Heart left ventricle (tissue), 16 donors: Measurements from ENCODE around the gene PTPRC. TPM values are rescaled to one million over a fixed set of nuclear protein-coding genes. Genes with fewer than 3 reads are reported as not detected.

ENCODE experiments used
- ATAC-seq, 4 donors: fragments of 200-7000 bp; cut with Tn5 transposase; one replicate each; pipeline ENCODE4 v1.9.1; 2020 to 2022; ENCODE audit warnings: moderate library complexity in 4 of 4, mild to moderate bottlenecking in 3 of 4, moderate number of reproducible peaks in 1 of 4
- DNase-seq, 5 donors: peaks; one replicate each; pipeline ENCODE4 v3.0.0-alpha.2; 2020
- H3K27ac ChIP-seq, 12 donors: fragments of 200-600 bp; sonication (generic) in 4 of 12; one replicate each; pipeline versions ENCODE4 v1.5.0 to v1.8.0; 2016 to 2022; ENCODE audit warnings: mild to moderate bottlenecking in 2 of 12
- H3K27me3 ChIP-seq, 9 donors: fragments of 200-600 bp; sonication (generic) in 2 of 9; one replicate each; pipeline versions ENCODE4 v1.5.1 to v1.8.0; 2016 to 2022; ENCODE audit warnings: mild to moderate bottlenecking in 3 of 9
- H3K36me3 ChIP-seq, 9 donors: fragments of 200-600 bp; sonication (generic) in 2 of 9; one replicate each; pipeline versions ENCODE4 v1.5.0 to v1.8.0; 2018 to 2022; ENCODE audit warnings: mild to moderate bottlenecking in 2 of 9
- H3K4me1 ChIP-seq, 12 donors: fragments of 200-600 bp; sonication (generic) in 4 of 12; one replicate each; pipeline versions ENCODE4 v1.5.0 to v1.8.0; 2016 to 2022; ENCODE audit warnings: mild to moderate bottlenecking in 3 of 12
- H3K4me3 ChIP-seq, 12 donors: fragments of 200-600 bp; sonication (generic) in 4 of 12; one replicate each; pipeline versions ENCODE4 v1.5.0 to v1.8.0; 2017 to 2022; ENCODE audit warnings: mild to moderate bottlenecking in 9 of 12, moderate library complexity in 4 of 12
- H3K9me3 ChIP-seq, 12 donors: fragments of 200-600 bp; sonication (generic) in 4 of 12; one replicate each; pipeline versions ENCODE4 v1.5.0 to v1.8.0; 2016 to 2022; ENCODE audit warnings: mild to moderate bottlenecking in 1 of 12
- CTCF ChIP-seq, 12 donors: fragments of 200-600 bp; sonication (generic) in 4 of 12; IDR thresholded peaks; one replicate each; pipeline versions ENCODE4 v1.5.0 to v1.8.0; 2018 to 2022; ENCODE audit warnings: antibody characterized with exemption in 12 of 12, mild to moderate bottlenecking in 5 of 12
- POLR2A ChIP-seq, 2 donors: fragments of 450-650 bp; IDR thresholded peaks; one replicate each; pipeline ENCODE4 v1.6.1; 2017; ENCODE audit warnings: antibody characterized with exemption in 2 of 2, mild to moderate bottlenecking in 2 of 2, moderate library complexity in 2 of 2
- WGBS, 4 donors: extraction: QIAGEN DNeasy Blood & Tissue Kit in 2 of 4; methylation state at CpG; one replicate each; pipeline versions ENCODE4 v1.1.5 to v1.1.7; 2013 to 2018; 5-methylcytosine and 5-hydroxymethylcytosine counted together
- intact Hi-C, 10 donors: fragments of 100-400 bp; cut with DNase I; formaldehyde crosslinking; loops; one replicate each; pipeline versions ENCODE4 v1.11.1 to v1.14.2; 2022
- polyA plus RNA-seq, 2 donors: library from polyadenylated mRNA; stranded (reverse); fragments of 200-250 nt; gene quantifications; one replicate each; pipeline ENCODE4 v1.2.3, GENCODE V29; 2013
- total RNA-seq, 9 donors: library from RNA; depleted of rRNA in 2 of 9; stranded (reverse); fragments of >200 nt in 2 of 9; fragmentation: NEBNext Ultra II Directional in 3 of 9; extraction: Animal tissue kit (Norgen Biotek cat#: 25700) in 3 of 9; gene quantifications; one replicate each; pipeline versions ENCODE4 v1.1.0 to v1.2.4, GENCODE V29; 2016 to 2023
- donor health status: ischemic (EF 13 %, LVEDD 7.1; RV severe dilation, severe dysfunction).
- donor health status: healthy with polysubstance abuse.
- donor health status: DM: no; HTN: yes; CAD: no.
- donor health status: DM: no; HTN: no; CAD: no.
- donor health status: ischemic (EF 25% LVEDD 6.9; RV normal size, moderate dysfunction).
- donor health status: ischemic (EF 25% LVEDD 5.7; RV mildly dilated, moderate dysfunction).
- donor health status: healthy.
- donor health status: DM: yes; HTN: yes; CAD: no.
- donor health status: ischemic (EF 35%, LVEDD 5.7; RV mildly dilated, moderate dysfunction).
- donor health status: nonischemic (EF 11% LVEDD 7.7; RV severe dilation, severe dysfunction).
- donor health status: DM: yes; HTN: yes; CAD: no.
- donor health status: PGD.
- donor health status: ischemic (EF 29% LVEDD 5.4; RV normal size, mild dysfunction).
- donor health status: nonischemic (EF 23%, LVEDD 6.1; RV moderate dilation, normal function).

Gene PTPRC
- total and polyA plus RNA-seq, 11 donors, result 0.65 to 99.3 (median 4.4) TPM

- no peak for DNase-seq
- intact Hi-C loops, result no loop called here
- WGBS, 4 donors, result 72 to 77% (median 75%) methylated on average over 3 of the region's 3 CpGs
- peaks cover 0 to 97% (median 0%) of the 10 kb centered on the region in 12 donors for H3K4me1 ChIP-seq
- peak overlapping the region in 1 of 12 donors; percentile 63 for H3K27ac ChIP-seq
- no peaks in the 10 kb centered on the region for H3K27me3 ChIP-seq
- no peak overlapping the region for H3K4me3 ChIP-seq
- no peak for ATAC-seq
- TF ChIP-seq CTCF (IDR thresholded peaks at IDR 0.05) (no peak), POLR2A (IDR thresholded peaks at IDR 0.05) (no peak)
- no peaks in the 10 kb centered on the region for H3K9me3 ChIP-seq
- no peaks in the 10 kb centered on the region for H3K36me3 ChIP-seq
Measured at GRCh38 chr1:198672124-198672523, 33.3 kb downstream of the PTPRC start.

DNA sequence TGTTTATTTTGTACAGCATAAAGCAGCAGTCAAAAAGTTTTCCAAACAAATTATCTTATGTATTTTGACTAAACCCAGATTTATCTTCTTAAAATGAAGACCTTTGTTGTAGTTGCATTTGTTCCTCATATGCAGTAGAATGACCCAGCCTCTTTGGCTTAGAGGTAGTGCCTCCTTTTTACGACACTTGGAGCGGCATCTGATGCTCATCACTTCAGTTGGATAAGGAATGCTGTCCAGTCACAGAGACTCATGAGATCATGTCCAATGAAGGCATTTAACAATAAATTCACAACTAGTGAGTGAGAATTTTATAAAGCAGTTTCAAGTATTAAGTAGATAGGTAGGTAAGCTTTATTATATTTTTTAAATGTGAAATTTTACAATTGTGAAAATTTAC lies 35.2 kb downstream of the PTPRC start:
- H3K27ac ChIP-seq, result peak overlapping the region in 1 of 12 donors; percentile 63
- 89 to 94% (median 92%) methylated on average over 2 of the region's 2 CpGs for WGBS, 4 donors
- no peak for DNase-seq
- H3K36me3 ChIP-seq, result no peaks in the 10 kb centered on the region
- TF ChIP-seq CTCF (IDR thresholded peaks at IDR 0.05) (no peak), POLR2A (IDR thresholded peaks at IDR 0.05) (no peak)
- H3K4me3 ChIP-seq, result no peak overlapping the region
- intact Hi-C loops, result no loop called here
- peaks cover 0 to 98% (median 0%) of the 10 kb centered on the region in 12 donors for H3K4me1 ChIP-seq
- H3K9me3 ChIP-seq, result no peaks in the 10 kb centered on the region
- no peaks in the 10 kb centered on the region for H3K27me3 ChIP-seq
- no peak for ATAC-seq

DNA sequence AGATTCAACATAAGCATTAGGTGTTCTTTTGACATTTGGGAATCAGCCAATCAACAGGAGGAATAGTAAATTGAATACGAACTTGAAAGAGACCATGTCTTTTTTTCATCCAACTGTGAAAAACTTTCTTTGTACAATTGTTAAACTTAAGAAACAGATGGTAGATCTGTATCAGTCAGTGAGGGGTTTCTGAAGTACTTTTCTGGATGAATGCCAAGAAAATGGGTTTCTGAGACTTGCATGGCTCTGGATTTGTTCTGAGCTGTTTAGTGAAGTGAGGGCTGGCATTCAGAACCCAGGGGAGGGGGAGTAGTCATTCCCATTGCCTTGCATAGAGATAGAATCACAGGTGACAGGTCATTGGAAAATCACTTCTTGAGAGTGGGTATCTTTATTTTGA lies 37.4 kb downstream of the PTPRC start:
- intact Hi-C loops, result no loop called here
- Histone ChIP-seq H3K4me1 (peaks cover 0 to 95% (median 0%) of the 10 kb centered on the region in 12 donors), H3K36me3 (no peaks in the 10 kb centered on the region)

GRCh38 chr1:198677027-198677426 lies 38.2 kb downstream of the PTPRC start:
- Histone ChIP-seq H3K4me1 (peaks cover 0 to 93% (median 0%) of the 10 kb centered on the region in 12 donors), H3K27me3 (no peaks in the 10 kb centered on the region), H3K36me3 (no peaks in the 10 kb centered on the region), H3K4me3 (no peak overlapping the region), H3K27ac (peak overlapping the region in 1 of 12 donors; percentile 87), H3K9me3 (no peaks in the 10 kb centered on the region)
- no peak for ATAC-seq
- intact Hi-C loops, result no loop called here
- no peak for TF ChIP-seq POLR2A (IDR thresholded peaks at IDR 0.05)
- TF ChIP-seq CTCF (IDR thresholded peaks at IDR 0.05), result no peak
- WGBS, 4 donors, result 69 to 82% (median 72%) methylated on average over 1 of the region's 1 CpG
- no peak for DNase-seq

More for the DNA sequence above, 37.4 kb downstream of the PTPRC start:
- no peak for DNase-seq
- ATAC-seq, result no peak
- Histone ChIP-seq H3K27ac (peak overlapping the region in 1 of 12 donors; percentile 87), H3K9me3 (no peaks in the 10 kb centered on the region), H3K27me3 (no peaks in the 10 kb centered on the region), H3K4me3 (peak overlapping the region in 1 of 12 donors; percentile 2)
- TF ChIP-seq CTCF (IDR thresholded peaks at IDR 0.05), result no peak
- TF ChIP-seq POLR2A (IDR thresholded peaks at IDR 0.05), result no peak
- WGBS, 4 donors, result 26 to 63% (median 59%) methylated on average over 1 of the region's 1 CpG
